Measurements from ENCODE around the gene NHLRC4. TPM values are rescaled to one million over a fixed set of nuclear protein-coding genes. Genes with fewer than 3 reads are reported as not detected.

The NHLRC4 gene
- total and polyA plus RNA-seq, 7 donors: 0.06 to 0.39 (median 0.27) TPM; not detected in 1

DNA sequence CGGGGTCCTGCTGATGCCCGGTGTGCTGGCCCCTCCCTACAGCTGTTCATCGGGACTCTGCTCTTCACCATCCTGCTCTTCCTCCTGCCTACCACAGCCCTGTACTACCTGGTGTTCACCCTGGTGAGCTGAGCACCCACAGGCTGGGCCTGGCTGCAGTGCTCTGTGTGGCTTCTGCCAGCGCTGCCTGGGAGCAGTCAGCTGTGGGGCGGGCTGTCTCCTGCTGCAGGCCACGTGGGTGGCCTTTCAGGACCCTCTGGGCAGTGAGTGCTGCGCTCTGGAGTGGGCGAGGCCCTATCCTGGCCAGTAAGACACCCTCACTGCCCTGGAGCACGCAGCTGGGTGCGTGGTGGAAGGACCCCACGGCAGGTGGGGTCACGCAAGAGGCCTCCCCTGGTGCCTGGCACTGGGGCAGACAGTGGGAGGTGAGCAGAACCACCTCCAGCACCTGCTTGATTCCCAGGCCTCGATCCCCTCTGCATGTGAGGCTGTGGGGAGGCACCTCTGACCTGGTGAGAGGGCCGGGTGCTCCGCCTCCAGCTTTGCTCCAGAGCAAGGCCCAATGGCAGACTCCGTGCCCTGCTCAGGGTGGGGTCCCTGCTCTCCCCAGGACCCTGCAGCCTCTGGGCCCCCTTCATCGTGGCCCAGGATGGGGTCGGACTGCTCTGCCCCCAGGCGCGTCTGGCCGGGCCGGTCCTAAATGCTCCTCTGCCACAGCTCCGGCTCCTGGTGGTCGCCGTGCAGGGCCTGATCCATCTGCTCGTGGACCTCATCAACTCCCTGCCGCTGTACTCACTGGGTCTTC lies 13.5 kb downstream of the NHLRC4 start:
- 90 to 95% (median 92%) methylated on average over 21 to 27 of the region's 27 CpGs for WGBS, 3 donors
- no peaks in the 10 kb centered on the region for H3K9me3 ChIP-seq
- H3K36me3 ChIP-seq (ENCODE audit: insufficient read depth in 1 of 2, low read depth in 1 of 2): peaks cover 0 to 12% of the 10 kb centered on the region in 2 donors
- no peak for ATAC-seq
- H3K4me3 ChIP-seq: no peak overlapping the region
- H3K27me3 ChIP-seq (ENCODE audit: insufficient read depth in 3 of 3, low read length in 2 of 3): no peaks in the 10 kb centered on the region
- no peak overlapping the region for H3K27ac ChIP-seq
- H3K4me1 ChIP-seq: peaks cover 3% of the 10 kb centered on the region
- TF ChIP-seq, protein P1, sequence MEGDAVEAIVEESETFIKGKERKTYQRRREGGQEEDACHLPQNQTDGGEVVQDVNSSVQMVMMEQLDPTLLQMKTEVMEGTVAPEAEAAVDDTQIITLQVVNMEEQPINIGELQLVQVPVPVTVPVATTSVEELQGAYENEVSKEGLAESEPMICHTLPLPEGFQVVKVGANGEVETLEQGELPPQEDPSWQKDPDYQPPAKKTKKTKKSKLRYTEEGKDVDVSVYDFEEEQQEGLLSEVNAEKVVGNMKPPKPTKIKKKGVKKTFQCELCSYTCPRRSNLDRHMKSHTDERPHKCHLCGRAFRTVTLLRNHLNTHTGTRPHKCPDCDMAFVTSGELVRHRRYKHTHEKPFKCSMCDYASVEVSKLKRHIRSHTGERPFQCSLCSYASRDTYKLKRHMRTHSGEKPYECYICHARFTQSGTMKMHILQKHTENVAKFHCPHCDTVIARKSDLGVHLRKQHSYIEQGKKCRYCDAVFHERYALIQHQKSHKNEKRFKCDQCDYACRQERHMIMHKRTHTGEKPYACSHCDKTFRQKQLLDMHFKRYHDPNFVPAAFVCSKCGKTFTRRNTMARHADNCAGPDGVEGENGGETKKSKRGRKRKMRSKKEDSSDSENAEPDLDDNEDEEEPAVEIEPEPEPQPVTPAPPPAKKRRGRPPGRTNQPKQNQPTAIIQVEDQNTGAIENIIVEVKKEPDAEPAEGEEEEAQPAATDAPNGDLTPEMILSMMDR (IDR thresholded peaks at IDR 0.05): no peak
- DNase-seq: no peak
- intact Hi-C loops (cut with DNase I): loop anchor here in 1 of 2 donors (2.0 kb wide), 1 partner anchor 24 kb away; no protein-coding TSS in a partner anchor

DNA sequence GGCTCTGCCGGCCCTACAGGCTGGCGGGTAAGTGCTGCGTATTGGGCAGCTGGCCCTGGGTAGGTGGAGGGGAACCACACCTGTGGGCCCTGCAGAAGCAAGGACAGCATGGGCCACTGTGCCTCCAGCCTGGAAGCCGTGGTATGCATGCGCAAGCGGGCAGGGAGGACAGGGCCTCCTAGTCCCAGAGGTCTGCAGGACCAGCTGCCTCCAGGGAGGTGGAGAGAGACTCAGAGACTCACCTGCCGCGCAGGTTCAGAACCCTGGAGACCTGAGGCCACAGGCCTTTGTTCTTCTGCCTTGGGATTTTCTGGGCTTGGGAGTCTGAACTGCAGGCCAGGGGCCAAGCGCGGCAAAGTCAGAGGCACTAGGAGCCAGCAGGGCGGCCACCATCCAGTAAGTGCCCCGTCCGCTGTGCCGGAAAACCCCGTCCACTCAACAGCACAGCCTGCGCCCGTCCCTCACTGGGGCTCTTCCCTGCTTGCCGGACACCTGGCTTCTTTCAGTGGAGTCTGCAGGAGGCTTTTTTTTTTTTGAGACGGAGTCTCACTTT lies 14.2 kb downstream of the NHLRC4 start:
- Histone ChIP-seq H3K4me3 (no peak overlapping the region), H3K36me3 (ENCODE audit: insufficient read depth in 1 of 2, low read depth in 1 of 2) (peaks cover 0 to 5% of the 10 kb centered on the region in 2 donors), H3K9me3 (no peaks in the 10 kb centered on the region), H3K4me1 (peaks cover 8% of the 10 kb centered on the region), H3K27me3 (ENCODE audit: insufficient read depth in 3 of 3, low read length in 2 of 3) (no peaks in the 10 kb centered on the region), H3K27ac (no peak overlapping the region)
- no peak for ATAC-seq
- TF ChIP-seq, protein P1 (IDR thresholded peaks at IDR 0.05): no peak
- intact Hi-C loops (cut with DNase I): loop anchor here in 1 of 2 donors (2.0 kb wide), 1 partner anchor 24 kb away; no protein-coding TSS in a partner anchor
- no peak for DNase-seq
- 95 to 97% (median 96%) methylated on average over 16 to 19 of the region's 19 CpGs for WGBS, 3 donors

DNA sequence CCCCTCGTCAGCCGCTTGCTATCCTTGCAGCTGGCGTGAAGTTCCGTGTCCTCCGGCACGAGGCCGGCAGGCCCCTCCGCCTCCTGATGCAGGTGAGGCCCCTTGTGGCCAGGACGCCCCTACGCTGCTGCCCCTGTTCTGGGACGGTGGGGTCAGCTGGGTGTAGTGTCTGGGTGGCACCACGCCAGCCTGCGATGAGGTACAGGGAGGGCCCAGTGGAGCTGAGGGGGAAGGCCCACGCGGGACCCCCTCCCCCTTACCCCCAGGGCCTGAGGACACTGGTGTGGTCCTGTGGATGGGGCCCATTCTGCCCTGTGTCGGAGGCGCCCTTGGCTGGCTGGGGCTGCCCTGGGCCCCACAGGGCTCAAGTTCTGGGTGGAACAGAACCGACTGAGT lies 15.4 kb downstream of the NHLRC4 start:
- H3K4me1 ChIP-seq: peaks cover 20% of the 10 kb centered on the region
- 78 to 94% (median 91%) methylated on average over 17 to 18 of the region's 18 CpGs for WGBS, 3 donors
- H3K9me3 ChIP-seq: no peaks in the 10 kb centered on the region
- no peak overlapping the region for H3K27ac ChIP-seq
- H3K36me3 ChIP-seq (ENCODE audit: insufficient read depth in 1 of 2, low read depth in 1 of 2): peaks cover 0 to 5% of the 10 kb centered on the region in 2 donors
- intact Hi-C loops (cut with DNase I): loop anchor here in 1 of 2 donors (2.0 kb wide), 1 partner anchor 79 kb away; no protein-coding TSS in a partner anchor
- DNase-seq: no peak
- no peaks in the 10 kb centered on the region for H3K27me3 ChIP-seq (ENCODE audit: insufficient read depth in 3 of 3, low read length in 2 of 3)
- TF ChIP-seq, protein P1 (IDR thresholded peaks at IDR 0.05): no peak
- ATAC-seq: no peak
- H3K4me3 ChIP-seq: no peak overlapping the region

DNA sequence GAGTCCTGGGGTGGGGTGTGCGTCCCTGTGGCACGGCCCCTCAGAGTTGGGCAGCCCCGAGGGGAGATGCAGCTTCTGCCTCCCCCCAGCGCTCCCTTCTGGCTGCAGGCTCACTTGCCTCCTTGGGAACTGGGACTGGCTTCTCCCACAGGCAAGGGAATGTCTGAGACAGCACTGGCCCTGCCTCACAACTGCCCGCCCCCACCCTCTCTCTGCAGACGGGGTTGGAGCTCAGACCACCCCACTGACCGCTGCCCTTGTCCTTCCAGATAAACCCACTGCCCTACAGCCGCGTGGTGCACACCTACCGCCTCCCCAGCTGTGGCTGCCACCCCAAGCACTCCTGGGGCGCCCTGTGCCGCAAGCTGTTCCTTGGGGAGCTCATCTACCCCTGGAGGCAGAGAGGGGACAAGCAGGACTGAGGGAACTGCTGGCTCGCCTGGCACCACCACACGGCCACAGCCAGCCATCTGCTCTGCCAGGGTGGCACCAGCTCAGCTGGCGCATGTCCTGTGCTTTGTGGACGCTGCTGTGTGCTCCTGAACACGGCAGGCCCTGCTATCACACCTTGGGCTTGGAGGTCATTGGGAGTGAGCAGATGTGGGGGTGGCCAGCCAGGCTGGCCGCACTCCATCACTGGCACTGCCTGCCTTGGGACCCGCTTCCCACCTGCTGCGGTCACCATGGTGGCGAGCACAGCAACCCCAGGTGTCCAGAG lies 16.0 kb downstream of the NHLRC4 start:
- peak in 3 of 4 donors; percentile 9 to 24 (median 17) for ATAC-seq
- TF ChIP-seq, protein P1 (IDR thresholded peaks at IDR 0.05): no peak
- intact Hi-C loops (cut with DNase I): loop anchor here in 1 of 2 donors (2.0 kb wide), 1 partner anchor 78 kb away; no protein-coding TSS in a partner anchor
- Histone ChIP-seq H3K4me1 (peaks cover 26% of the 10 kb centered on the region), H3K27me3 (ENCODE audit: insufficient read depth in 3 of 3, low read length in 2 of 3) (no peaks in the 10 kb centered on the region), H3K27ac (no peak overlapping the region), H3K4me3 (no peak overlapping the region), H3K9me3 (no peaks in the 10 kb centered on the region), H3K36me3 (ENCODE audit: insufficient read depth in 1 of 2, low read depth in 1 of 2) (peaks cover 0 to 5% of the 10 kb centered on the region in 2 donors)
- peak in 1 of 2 donors; percentile 74 for DNase-seq
- 65 to 81% (median 75%) methylated on average over 20 to 21 of the region's 21 CpGs for WGBS, 3 donors

Measured in psoas muscle (tissue), 8 donors.